Measurements from ENCODE around the gene SLC16A8. TPM values are rescaled to one million over a fixed set of nuclear protein-coding genes. Genes with fewer than 3 reads are reported as not detected.

SLC16A8 gene
- total and polyA plus RNA-seq, 2 donors from 2014 or later, result 0.31 to 0.92 TPM

DNA sequence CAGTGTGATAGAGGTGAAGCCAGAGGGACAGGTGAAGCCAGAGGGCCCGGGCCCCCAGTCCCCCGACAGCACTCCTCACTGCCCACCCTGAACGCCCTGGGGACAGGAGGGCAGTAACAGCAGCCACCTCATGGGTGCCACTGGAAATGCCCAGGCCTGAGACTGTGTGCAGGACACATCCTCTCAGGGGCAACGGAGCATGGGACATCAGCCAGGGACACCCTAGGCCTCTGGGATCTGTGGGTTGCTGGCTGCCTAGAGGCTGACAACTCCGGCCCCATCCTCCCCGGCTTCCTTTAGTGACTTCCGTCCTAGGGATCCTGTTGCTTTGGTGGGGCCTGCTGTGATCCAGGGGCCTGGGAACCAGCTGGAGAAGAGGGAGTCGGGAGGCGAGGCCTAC is 43.9 kb upstream of the SLC16A8 start:
- no peaks in the 10 kb centered on the region for H3K27me3 ChIP-seq (ENCODE audit: control insufficient read depth, insufficient read depth, low read length)
- intact Hi-C loops (cut with DNase I), result no loop called here
- H3K36me3 ChIP-seq (ENCODE audit: control insufficient read depth in 2 of 3, insufficient read depth in 3 of 3, low read length in 3 of 3), result peaks cover 0 to 18% (median 5%) of the 10 kb centered on the region in 3 donors
- no peak overlapping the region for H3K9ac ChIP-seq (ENCODE audit: low read length in 3 of 3)
- H3K9me3 ChIP-seq (ENCODE audit: control insufficient read depth in 2 of 3, insufficient read depth in 1 of 3, low read length in 3 of 3), result no peaks in the 10 kb centered on the region
- H3K4me3 ChIP-seq (ENCODE audit: low read length in 3 of 3), result no peak overlapping the region
- TF ChIP-seq, protein P1, sequence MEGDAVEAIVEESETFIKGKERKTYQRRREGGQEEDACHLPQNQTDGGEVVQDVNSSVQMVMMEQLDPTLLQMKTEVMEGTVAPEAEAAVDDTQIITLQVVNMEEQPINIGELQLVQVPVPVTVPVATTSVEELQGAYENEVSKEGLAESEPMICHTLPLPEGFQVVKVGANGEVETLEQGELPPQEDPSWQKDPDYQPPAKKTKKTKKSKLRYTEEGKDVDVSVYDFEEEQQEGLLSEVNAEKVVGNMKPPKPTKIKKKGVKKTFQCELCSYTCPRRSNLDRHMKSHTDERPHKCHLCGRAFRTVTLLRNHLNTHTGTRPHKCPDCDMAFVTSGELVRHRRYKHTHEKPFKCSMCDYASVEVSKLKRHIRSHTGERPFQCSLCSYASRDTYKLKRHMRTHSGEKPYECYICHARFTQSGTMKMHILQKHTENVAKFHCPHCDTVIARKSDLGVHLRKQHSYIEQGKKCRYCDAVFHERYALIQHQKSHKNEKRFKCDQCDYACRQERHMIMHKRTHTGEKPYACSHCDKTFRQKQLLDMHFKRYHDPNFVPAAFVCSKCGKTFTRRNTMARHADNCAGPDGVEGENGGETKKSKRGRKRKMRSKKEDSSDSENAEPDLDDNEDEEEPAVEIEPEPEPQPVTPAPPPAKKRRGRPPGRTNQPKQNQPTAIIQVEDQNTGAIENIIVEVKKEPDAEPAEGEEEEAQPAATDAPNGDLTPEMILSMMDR (IDR thresholded peaks at IDR 0.05; ENCODE audit: borderline replicate concordance, extremely low read depth, insufficient read depth), result no peak
- H3K27ac ChIP-seq (ENCODE audit: low read depth in 2 of 2, low read length in 2 of 2), result no peak overlapping the region
- peak in 1 of 5 donors; percentile 55 for DNase-seq
- no peaks in the 10 kb centered on the region for H3K4me1 ChIP-seq (ENCODE audit: control insufficient read depth in 2 of 3, insufficient read depth in 2 of 3, low read depth in 1 of 3, low read length in 3 of 3)
- no peak for FAIRE-seq

DNA sequence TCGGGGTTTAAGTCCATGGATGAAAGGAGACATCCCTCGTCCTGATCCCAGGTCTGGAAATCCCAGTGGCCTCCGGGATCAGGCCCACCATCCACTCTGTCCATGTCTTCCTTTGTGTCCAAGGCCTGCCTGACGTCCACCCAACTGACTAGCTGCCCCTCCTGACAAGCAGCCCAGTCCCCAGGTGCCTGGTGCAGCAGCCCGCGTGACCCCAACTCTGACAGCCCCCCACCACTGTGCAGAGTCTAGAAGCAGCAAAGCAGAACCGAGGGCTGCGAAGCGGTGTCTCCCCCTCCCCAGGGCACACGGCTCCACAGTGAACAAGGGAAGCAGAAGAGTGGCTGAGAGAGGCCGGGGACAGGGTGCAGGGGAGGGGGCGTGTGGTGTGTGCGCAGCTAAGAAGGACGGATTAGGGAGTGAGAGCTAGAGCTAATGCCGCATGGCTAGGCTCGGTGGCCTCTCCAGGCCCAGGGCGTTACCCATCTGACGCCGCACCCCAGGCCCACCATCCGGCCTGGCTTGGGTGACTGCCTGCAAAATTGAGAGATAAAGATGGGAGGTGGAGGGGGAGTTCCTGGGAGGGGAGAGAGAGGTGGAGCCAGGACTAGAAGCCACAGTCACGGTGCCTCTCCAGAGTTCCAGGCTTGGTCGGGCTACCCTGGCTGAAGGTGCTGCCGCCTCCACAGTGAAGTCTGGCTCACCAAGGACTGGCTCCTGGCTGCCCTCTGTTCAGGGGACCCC is 43.1 kb upstream of the SLC16A8 start:
- Histone ChIP-seq H3K27me3 (ENCODE audit: control insufficient read depth, insufficient read depth, low read length) (no peaks in the 10 kb centered on the region), H3K36me3 (ENCODE audit: control insufficient read depth in 2 of 3, insufficient read depth in 3 of 3, low read length in 3 of 3) (peaks cover 0 to 18% (median 5%) of the 10 kb centered on the region in 3 donors), H3K4me3 (ENCODE audit: low read length in 3 of 3) (no peak overlapping the region), H3K4me1 (ENCODE audit: control insufficient read depth in 2 of 3, insufficient read depth in 2 of 3, low read depth in 1 of 3, low read length in 3 of 3) (no peaks in the 10 kb centered on the region), H3K9me3 (ENCODE audit: control insufficient read depth in 2 of 3, insufficient read depth in 1 of 3, low read length in 3 of 3) (no peaks in the 10 kb centered on the region), H3K27ac (ENCODE audit: low read depth in 2 of 2, low read length in 2 of 2) (no peak overlapping the region), H3K9ac (ENCODE audit: low read length in 3 of 3) (no peak overlapping the region)
- FAIRE-seq (no peak), DNase-seq (peak in 1 of 5 donors; percentile 56)
- intact Hi-C loops (cut with DNase I), result no loop called here
- TF ChIP-seq, protein P1 (IDR thresholded peaks at IDR 0.05; ENCODE audit: borderline replicate concordance, extremely low read depth, insufficient read depth), result no peak

GRCh38 chr22:38125751-38126201 is 41.8 kb upstream of the SLC16A8 start:
- DNase-seq (peak in 1 of 5 donors; percentile 49), FAIRE-seq (no peak)
- Histone ChIP-seq H3K27me3 (ENCODE audit: control insufficient read depth, insufficient read depth, low read length) (no peaks in the 10 kb centered on the region), H3K9me3 (ENCODE audit: control insufficient read depth in 2 of 3, insufficient read depth in 1 of 3, low read length in 3 of 3) (no peaks in the 10 kb centered on the region), H3K27ac (ENCODE audit: low read depth in 2 of 2, low read length in 2 of 2) (no peak overlapping the region), H3K4me1 (ENCODE audit: control insufficient read depth in 2 of 3, insufficient read depth in 2 of 3, low read depth in 1 of 3, low read length in 3 of 3) (no peaks in the 10 kb centered on the region), H3K4me3 (ENCODE audit: low read length in 3 of 3) (no peak overlapping the region), H3K36me3 (ENCODE audit: control insufficient read depth in 2 of 3, insufficient read depth in 3 of 3, low read length in 3 of 3) (peaks cover 0 to 18% (median 5%) of the 10 kb centered on the region in 3 donors), H3K9ac (ENCODE audit: low read length in 3 of 3) (no peak overlapping the region)
- TF ChIP-seq, protein P1 (IDR thresholded peaks at IDR 0.05; ENCODE audit: borderline replicate concordance, extremely low read depth, insufficient read depth), result no peak
- intact Hi-C loops (cut with DNase I), result no loop called here

All from kidney (tissue), 14 donors.